Transverse colon (tissue), 3 donors: Measurements from ENCODE around the gene PODXL.

ENCODE experiments used
- POLR2A ChIP-seq: fragments of 450-650 bp; IDR thresholded peaks from one replicate; pipeline ENCODE4 v1.6.1; 2016; ENCODE audit warnings: antibody characterized with exemption, mild to moderate bottlenecking, moderate library complexity
- TF ChIP-seq, protein P1 (sequence below), 5 experiments: fragments of 200-600 bp in 3 of 5; fragments of 450-650 bp in 2 of 5; sonication (generic) in 3 of 5; IDR thresholded peaks; 1 replicate in 2 of 5; 2 replicates in 3 of 5; pipeline ENCODE4 v1.5.1; 2016 to 2017; ENCODE audit warnings: antibody characterized with exemption in 5 of 5, inconsistent platforms in 3 of 5, mild to moderate bottlenecking in 2 of 5, moderate library complexity in 1 of 5

DNA sequence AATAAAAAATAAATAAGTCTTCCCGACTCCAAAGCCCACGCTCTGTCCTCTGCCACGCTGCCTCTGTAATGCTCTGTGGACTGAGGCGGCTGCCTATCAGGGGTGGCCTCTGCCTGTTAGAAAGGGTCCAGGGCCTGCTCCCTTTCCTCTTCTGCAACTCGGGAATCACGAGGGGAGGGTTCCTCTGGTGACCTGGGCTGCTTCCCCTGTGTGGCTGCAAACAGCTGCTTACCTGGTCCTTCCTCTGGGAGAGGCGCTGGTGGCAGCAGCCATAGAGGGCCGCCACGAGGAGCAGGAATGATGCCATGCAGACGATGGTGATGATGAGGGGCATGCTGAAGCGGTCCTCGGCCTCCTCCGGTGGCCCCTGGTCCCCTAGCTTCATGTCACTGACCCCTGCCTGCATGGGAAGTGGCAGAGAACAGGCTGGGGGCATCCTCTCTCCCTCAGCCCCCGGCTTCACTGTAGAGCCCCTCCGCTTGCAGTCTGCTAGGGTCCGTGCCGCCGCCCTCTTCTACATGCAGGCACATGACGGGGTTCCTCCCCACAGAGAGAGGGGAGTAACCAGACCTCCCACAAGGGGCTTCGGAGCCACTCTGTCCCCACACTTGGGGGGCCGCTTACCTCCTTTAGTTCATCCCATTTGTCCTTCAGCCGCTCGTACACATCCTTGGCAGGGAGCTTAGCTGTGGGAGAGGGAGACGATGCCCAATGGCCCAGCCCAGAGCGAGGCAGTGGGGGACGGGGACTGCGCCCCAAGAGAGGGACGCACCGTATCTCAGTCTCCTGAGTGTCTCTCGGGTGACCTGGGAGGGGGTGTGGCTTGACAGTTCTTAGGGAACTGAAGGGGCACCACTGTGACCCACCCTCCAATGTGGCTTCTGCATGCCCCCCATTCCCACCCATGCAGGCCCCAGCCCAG lies 50.5 kb downstream of the PODXL start:
- TF ChIP-seq, protein P1, sequence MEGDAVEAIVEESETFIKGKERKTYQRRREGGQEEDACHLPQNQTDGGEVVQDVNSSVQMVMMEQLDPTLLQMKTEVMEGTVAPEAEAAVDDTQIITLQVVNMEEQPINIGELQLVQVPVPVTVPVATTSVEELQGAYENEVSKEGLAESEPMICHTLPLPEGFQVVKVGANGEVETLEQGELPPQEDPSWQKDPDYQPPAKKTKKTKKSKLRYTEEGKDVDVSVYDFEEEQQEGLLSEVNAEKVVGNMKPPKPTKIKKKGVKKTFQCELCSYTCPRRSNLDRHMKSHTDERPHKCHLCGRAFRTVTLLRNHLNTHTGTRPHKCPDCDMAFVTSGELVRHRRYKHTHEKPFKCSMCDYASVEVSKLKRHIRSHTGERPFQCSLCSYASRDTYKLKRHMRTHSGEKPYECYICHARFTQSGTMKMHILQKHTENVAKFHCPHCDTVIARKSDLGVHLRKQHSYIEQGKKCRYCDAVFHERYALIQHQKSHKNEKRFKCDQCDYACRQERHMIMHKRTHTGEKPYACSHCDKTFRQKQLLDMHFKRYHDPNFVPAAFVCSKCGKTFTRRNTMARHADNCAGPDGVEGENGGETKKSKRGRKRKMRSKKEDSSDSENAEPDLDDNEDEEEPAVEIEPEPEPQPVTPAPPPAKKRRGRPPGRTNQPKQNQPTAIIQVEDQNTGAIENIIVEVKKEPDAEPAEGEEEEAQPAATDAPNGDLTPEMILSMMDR (IDR thresholded peaks at IDR 0.05), result no peak
- TF ChIP-seq POLR2A, result no peak
